ENCODE results near the gene UQCRC1.

DNA sequence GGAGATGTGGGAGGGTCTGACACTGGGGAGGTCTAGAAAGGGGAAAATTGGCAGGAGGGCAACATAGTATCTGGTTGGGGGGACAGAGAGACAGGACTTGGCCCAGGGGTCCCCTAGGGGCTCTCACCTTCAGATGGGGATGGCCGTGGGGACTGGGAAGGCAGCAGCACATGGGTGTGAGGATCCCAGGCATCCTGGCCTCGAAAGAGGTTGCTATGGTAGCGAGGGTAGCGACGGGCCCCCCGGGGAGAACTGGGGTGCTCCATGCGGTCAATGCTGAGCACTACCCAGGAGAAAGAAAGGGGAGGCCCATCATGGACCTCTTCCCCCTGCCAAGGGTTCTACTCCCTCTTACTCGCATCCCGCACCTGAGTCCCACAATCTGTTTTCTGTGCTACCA lies 38.3 kb upstream of the UQCRC1 start:
- TF ChIP-seq ZNF274 (IDR thresholded peaks at IDR 0.05; ENCODE audit: low read depth, low read length) = no peak
- TF ChIP-seq SUZ12 (IDR thresholded peaks at IDR 0.05; ENCODE audit: extremely low read depth, insufficient read depth, insufficient read length) = no peak
